ENCODE measurements around the gene SLC39A1.
"Not testable (repeated sequence)": the region's sequence is repeated elsewhere in the genome, so short reads cannot be mapped to it uniquely, and the experiment has no call there.

The SLC39A1 gene

GRCh38 chr1:153929426-153929825 lies 33.9 kb downstream of the SLC39A1 start:
- DNase-seq: no peak

- no peak for DNase-seq
Measured at GRCh38 chr1:153928791-153929341, 34.5 kb downstream of the SLC39A1 start.

GRCh38 chr1:153928245-153928644 lies 35.1 kb downstream of the SLC39A1 start:
- no peak for DNase-seq

- no peak for DNase-seq
Measured at GRCh38 chr1:153926405-153926804, 36.9 kb downstream of the SLC39A1 start.

GRCh38 chr1:153922972-153923925 lies 40.1 kb downstream of the SLC39A1 start, which contains the start of gene GATAD2B:
TSS of gene GATAD2B (minus strand) at chr1:153922972. CDS start at chr1:153828347, 94,625 bp downstream.
- peak; percentile 95 to 100 (median 98) for DNase-seq

GRCh38 chr1:153922076-153922971 lies 41.0 kb downstream of the SLC39A1 start:
- peak in 4 of 5 experiments; percentile 28 to 74 (median 36) for DNase-seq

- no peak for DNase-seq
Measured at GRCh38 chr1:153921803-153922075, 41.6 kb downstream of the SLC39A1 start.

GRCh38 chr1:153921080-153921802 lies 42.1 kb downstream of the SLC39A1 start:
- DNase-seq: no peak

GRCh38 chr1:153919876-153920852 lies 43.2 kb downstream of the SLC39A1 start:
- DNase-seq: peak in 2 of 5 experiments; percentile 45 to 67

- DNase-seq: no peak
Measured at GRCh38 chr1:153916297-153916696, 47.0 kb downstream of the SLC39A1 start.

- DNase-seq: no peak
Measured at GRCh38 chr1:153912349-153912748, 51.0 kb downstream of the SLC39A1 start.

- DNase-seq: not testable (repeated sequence)
Measured at GRCh38 chr1:153910560-153910959, 52.8 kb downstream of the SLC39A1 start.

Data from T-helper 2 cell (primary cell).